Tibial nerve (tissue), 4 donors: ENCODE results near the gene ZNF646. TPM values are rescaled to one million over a fixed set of nuclear protein-coding genes. Genes with fewer than 3 reads are reported as not detected.
"Not testable (repeated sequence)": the region's sequence is repeated elsewhere in the genome, so short reads cannot be mapped to it uniquely, and the experiment has no call there.

Experiments used
- DNase-seq, 2 donors: peaks; one replicate each; pipeline ENCODE4 v3.0.0-alpha.2; 2019; ENCODE audit warnings: low spot score in 2 of 2
- H3K27ac ChIP-seq, 4 donors: fragments of 200-600 bp; sonication (generic) in 3 of 4; one replicate each; pipeline ENCODE4 v1.5.1; 2017 to 2019; ENCODE audit warnings: mild to moderate bottlenecking in 1 of 4
- H3K27me3 ChIP-seq, 2 donors: fragments of 200-600 bp; sonication (generic) in 1 of 2; one replicate each; pipeline versions ENCODE4 v1.5.1 to v1.6.0; 2017 to 2019
- H3K36me3 ChIP-seq, 3 donors: fragments of 200-600 bp; sonication (generic); one replicate each; pipeline ENCODE4 v1.5.1; 2018 to 2019
- H3K4me1 ChIP-seq, 4 donors: fragments of 200-600 bp; sonication (generic) in 3 of 4; one replicate each; pipeline ENCODE4 v1.5.1; 2017 to 2019
- H3K4me3 ChIP-seq, 4 donors: fragments of 200-600 bp; sonication (generic) in 3 of 4; one replicate each; pipeline ENCODE4 v1.5.1; 2017 to 2019; ENCODE audit warnings: mild to moderate bottlenecking in 1 of 4, moderate library complexity in 1 of 4
- H3K9me3 ChIP-seq, 4 donors: fragments of 200-600 bp; sonication (generic) in 3 of 4; one replicate each; pipeline ENCODE4 v1.5.1; 2017 to 2019
- EP300 ChIP-seq, 2 donors: sonication (generic); formaldehyde crosslinking; IDR thresholded peaks; one replicate each; pipeline ENCODE4 v1.6.1; 2017; ENCODE audit warnings: antibody characterized with exemption in 2 of 2, mild to moderate bottlenecking in 1 of 2
- POLR2A ChIP-seq, 2 donors: fragments of 450-650 bp; IDR thresholded peaks; one replicate each; pipeline ENCODE4 v1.6.1; 2017; ENCODE audit warnings: antibody characterized with exemption in 2 of 2, mild to moderate bottlenecking in 2 of 2, moderate library complexity in 2 of 2
- WGBS, 2 donors: methylation state at CpG; one replicate each; pipeline ENCODE4 v1.1.5; 2018; 5-methylcytosine and 5-hydroxymethylcytosine counted together
- total RNA-seq, 4 donors: library from RNA; depleted of rRNA; stranded (reverse); fragments of >200 nt; gene quantifications; one replicate each; pipeline ENCODE4 v1.1.0, GENCODE V29; 2016
- TF ChIP-seq, protein P1 (sequence below), 5 experiments: fragments of 200-600 bp in 3 of 5; fragments of 450-650 bp in 2 of 5; sonication (generic) in 3 of 5; IDR thresholded peaks; one replicate each; pipeline ENCODE4 v1.5.1; 2016 to 2019; ENCODE audit warnings: antibody characterized with exemption in 5 of 5, mild to moderate bottlenecking in 3 of 5, moderate library complexity in 2 of 5

Gene ZNF646
- total RNA-seq, 4 donors from 2014 or later, result 13.4 to 22.5 (median 20.0) TPM

DNA sequence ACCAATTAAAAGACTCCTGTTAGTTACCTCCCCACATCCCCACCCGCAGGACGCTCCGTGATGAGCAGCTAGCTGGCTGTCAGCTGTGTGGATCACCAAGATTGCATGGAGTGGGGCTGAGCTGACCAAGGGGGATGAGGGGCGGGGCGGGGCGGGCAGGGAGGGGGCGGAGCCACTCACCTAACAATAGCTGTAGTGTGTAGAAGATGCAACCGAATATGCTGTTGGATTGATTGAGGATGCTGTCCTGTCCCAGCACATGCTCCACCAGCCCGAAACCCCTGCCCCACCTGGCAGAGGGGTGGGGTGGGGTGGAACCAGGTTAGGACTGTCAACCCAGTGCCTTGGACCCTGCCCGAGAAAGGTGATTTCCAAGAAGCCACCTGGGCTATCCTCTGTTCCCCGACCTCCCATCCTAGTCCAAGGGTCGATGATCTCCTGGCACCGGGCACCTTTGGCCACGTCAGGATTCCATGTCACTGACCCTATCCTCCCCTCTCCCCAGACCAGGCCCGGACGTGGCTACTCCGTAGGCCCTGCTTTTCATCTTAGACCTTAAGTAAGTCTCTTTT is 19.0 kb downstream of the ZNF646 start:
- 33 to 37% methylated on average over 12 to 17 of the region's 17 CpGs for WGBS, 2 donors
- DNase-seq, result no peak
- peaks cover 0 to 35% (median 0%) of the 10 kb centered on the region in 3 donors for H3K36me3 ChIP-seq

DNA sequence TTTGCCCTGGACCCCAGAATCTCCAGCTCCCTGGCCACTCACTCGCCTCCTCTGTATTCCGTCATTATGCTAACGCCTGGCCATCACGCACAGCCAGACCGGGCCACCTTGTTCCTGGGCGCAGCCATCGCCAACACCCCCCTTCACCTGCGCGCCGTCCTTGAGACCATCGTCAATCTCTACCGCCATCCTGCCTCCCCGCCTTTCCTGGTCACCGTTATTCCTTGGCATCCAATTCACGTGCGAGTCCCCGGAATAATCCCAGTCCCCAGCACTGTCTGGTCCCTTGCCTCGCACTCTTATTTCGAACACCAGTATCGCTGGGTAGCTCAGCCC is 19.8 kb downstream of the ZNF646 start:
- Histone ChIP-seq H3K4me3 (peak overlapping the region; percentile 69 to 82 (median 76)), H3K36me3 (peaks cover 0 to 27% (median 0%) of the 10 kb centered on the region in 3 donors), H3K27ac (peak overlapping the region; percentile 58 to 89 (median 84)), H3K27me3 (no peaks in the 10 kb centered on the region), H3K4me1 (peaks cover 0 to 29% (median 11%) of the 10 kb centered on the region in 4 donors), H3K9me3 (no peaks in the 10 kb centered on the region)
- DNase-seq, result no peak
- WGBS, 2 donors, result 0 to 1% methylated on average over 20 of the region's 20 CpGs
- TF ChIP-seq EP300 (IDR thresholded peaks at IDR 0.05) (no peak), POLR2A (IDR thresholded peaks at IDR 0.05) (no peak)
- TF ChIP-seq, protein P1, sequence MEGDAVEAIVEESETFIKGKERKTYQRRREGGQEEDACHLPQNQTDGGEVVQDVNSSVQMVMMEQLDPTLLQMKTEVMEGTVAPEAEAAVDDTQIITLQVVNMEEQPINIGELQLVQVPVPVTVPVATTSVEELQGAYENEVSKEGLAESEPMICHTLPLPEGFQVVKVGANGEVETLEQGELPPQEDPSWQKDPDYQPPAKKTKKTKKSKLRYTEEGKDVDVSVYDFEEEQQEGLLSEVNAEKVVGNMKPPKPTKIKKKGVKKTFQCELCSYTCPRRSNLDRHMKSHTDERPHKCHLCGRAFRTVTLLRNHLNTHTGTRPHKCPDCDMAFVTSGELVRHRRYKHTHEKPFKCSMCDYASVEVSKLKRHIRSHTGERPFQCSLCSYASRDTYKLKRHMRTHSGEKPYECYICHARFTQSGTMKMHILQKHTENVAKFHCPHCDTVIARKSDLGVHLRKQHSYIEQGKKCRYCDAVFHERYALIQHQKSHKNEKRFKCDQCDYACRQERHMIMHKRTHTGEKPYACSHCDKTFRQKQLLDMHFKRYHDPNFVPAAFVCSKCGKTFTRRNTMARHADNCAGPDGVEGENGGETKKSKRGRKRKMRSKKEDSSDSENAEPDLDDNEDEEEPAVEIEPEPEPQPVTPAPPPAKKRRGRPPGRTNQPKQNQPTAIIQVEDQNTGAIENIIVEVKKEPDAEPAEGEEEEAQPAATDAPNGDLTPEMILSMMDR (IDR thresholded peaks at IDR 0.05), result no peak

More for the DNA sequence above, 19.0 kb downstream of the ZNF646 start:
- TF ChIP-seq EP300 (IDR thresholded peaks at IDR 0.05), result no peak
- TF ChIP-seq POLR2A (IDR thresholded peaks at IDR 0.05), result no peak
- TF ChIP-seq, protein P1 (IDR thresholded peaks at IDR 0.05), result no peak
- H3K4me1 ChIP-seq, result peaks cover 0 to 29% (median 11%) of the 10 kb centered on the region in 4 donors
- peak overlapping the region in 3 of 4 donors; percentile 17 to 89 (median 88) for H3K27ac ChIP-seq
- H3K9me3 ChIP-seq, result no peaks in the 10 kb centered on the region
- no peaks in the 10 kb centered on the region for H3K27me3 ChIP-seq
- H3K4me3 ChIP-seq, result peak overlapping the region in 3 of 4 donors; percentile 73 to 82 (median 79)

DNA sequence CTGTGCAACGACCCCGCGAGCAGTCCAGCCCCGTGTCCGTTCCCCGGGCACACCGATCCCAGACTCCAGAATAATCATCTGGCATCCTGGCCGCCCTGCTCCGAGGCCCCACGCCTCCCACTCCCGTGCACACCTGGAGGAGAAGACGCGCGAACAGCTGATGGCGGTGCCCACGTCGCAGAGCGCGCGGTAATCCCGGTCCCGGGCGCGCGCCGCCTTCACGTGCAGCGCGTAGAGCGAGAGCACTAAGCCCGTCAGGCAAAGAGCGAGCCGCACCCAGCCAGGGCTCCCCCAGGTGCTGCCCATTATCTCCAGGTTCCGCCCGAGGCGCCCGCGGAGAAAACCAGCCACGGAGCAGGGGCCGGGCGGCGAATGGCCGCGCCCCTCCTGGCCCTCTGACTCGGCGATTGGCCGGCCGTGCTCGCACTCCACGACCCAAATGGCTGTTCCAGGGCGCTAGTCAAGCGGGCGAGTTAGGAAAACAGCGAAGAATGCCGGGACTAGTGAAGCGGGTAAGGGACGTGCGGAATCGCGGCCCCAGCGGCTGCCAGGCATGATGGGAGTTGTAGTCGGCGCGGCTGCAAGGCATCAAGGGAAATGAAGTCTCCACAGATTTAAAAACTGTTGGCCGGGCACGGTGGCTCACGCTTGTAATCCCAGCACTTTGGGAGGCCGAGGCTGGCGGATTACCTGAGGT is 20.4 kb downstream of the ZNF646 start, which contains the start of gene VKORC1:
TSS of gene VKORC1 (minus strand) at position 374 of the 697 bp plus-strand sequence. CDS start at position 306, 68 bp downstream.
- Histone ChIP-seq H3K4me1 (peaks cover 0 to 29% (median 11%) of the 10 kb centered on the region in 4 donors), H3K27me3 (no peaks in the 10 kb centered on the region), H3K9me3 (no peaks in the 10 kb centered on the region), H3K36me3 (peaks cover 0 to 22% (median 0%) of the 10 kb centered on the region in 3 donors), H3K27ac (peak within 1 kb of the TSS; percentile 58 to 89 (median 84)), H3K4me3 (peak within 1 kb of the TSS; percentile 69 to 82 (median 76))
- WGBS, 2 donors, result 1% methylated on average over 67 of the region's 69 CpGs
- TF ChIP-seq EP300 (IDR thresholded peaks at IDR 0.05), result peak; percentile 64 to 93
- TF ChIP-seq, protein P1 (IDR thresholded peaks at IDR 0.05), result peak in 2 of 5 experiments; percentile 37 to 43
- TF ChIP-seq POLR2A (IDR thresholded peaks at IDR 0.05), result peak; percentile 5 to 75
- DNase-seq, result peak; percentile 89 to 91

DNA sequence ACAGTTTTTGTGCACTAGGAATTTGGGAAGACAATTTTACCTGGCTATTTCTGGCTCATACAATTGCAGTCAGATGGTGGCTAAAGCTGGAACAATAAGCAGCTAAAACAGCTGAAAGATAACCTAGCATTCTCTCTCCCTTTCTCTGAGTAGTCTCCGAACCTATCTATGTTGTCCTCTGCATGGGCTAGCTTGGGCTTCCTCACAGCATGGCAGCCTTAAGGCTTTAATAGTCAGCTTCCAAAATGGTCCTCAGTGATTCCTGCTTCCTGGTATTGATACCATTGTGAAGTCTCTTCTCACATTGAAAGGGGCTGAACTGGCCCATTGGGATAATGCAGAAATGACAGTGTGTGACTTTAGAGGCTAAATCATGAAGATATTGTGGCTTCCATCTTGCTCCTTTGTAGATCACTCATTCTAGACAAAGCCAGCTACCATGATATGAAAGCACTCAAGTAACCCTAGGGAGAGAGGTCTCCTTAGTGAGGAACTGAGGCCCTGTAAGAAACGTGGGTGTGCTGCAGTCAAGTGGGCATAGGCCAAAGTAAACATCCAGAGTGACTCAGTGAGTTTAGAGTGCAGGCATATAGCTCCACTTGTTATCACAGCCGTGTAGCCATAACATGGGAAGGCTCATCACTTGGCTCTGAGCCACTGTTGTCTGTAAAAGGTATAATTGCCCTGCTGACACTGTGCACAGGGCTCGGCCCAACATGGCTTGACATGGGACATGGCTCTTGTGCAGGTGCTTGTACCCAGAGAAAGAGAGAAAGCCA is 25.8 kb downstream of the ZNF646 start:
- no peak overlapping the region for H3K4me3 ChIP-seq
- 44 to 67% methylated on average over 4 of the region's 4 CpGs for WGBS, 2 donors
- H3K27ac ChIP-seq, result no peak overlapping the region
- DNase-seq, result no peak
- H3K36me3 ChIP-seq, result no peaks in the 10 kb centered on the region
- no peak for TF ChIP-seq EP300 (IDR thresholded peaks at IDR 0.05)
- TF ChIP-seq, protein P1 (IDR thresholded peaks at IDR 0.05), result no peak
- TF ChIP-seq POLR2A (IDR thresholded peaks at IDR 0.05), result no peak
- H3K9me3 ChIP-seq, result peaks cover 0 to 8% (median 0%) of the 10 kb centered on the region in 4 donors
- H3K27me3 ChIP-seq, result no peaks in the 10 kb centered on the region
- peaks cover 0 to 9% (median 0%) of the 10 kb centered on the region in 4 donors for H3K4me1 ChIP-seq

DNA sequence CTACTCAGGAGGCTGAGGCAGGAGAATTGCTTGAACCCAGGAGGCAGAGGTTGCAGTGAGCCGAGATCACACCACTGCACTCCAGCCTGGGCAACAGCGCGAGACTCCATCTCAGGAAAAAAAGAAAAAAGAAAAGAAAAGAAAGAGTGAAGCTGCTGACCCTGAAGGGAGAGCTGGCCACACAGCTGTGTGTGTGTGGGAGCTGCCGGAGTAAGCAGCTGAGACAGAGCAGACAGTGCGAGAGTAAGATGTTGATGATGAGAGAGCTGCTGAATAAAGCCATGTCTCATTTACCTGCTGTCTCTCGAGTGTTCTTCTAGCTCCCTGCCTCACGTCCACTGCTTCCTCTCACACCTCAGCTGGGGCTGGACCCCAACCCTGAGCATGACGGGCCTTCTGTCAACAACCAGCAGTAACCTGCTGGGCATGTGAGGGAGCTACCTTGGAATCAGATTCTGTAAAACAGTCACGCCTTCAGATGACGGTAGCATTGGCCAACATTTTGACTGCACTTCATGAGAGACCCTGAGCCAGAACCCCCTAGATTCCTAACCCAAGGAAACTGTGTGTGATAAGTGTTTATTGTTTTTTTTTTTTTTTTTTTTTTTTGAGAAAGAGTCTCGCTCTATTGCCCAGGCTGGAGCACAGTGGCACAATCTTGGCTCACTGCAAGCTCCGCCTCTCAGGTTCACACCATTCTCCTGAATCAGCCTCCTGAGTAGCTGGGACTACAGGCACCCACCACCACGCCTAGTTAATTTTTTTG is 26.8 kb downstream of the ZNF646 start:
- DNase-seq, H3K9me3 ChIP-seq, H3K36me3 ChIP-seq, H3K4me1 ChIP-seq, H3K27me3 ChIP-seq, H3K27ac ChIP-seq, H3K4me3 ChIP-seq: not testable (repeated sequence)
- WGBS, 2 donors, result 67 to 74% methylated on average over 13 of the region's 13 CpGs
